ENCODE data around the gene MYO3B.

DNA sequence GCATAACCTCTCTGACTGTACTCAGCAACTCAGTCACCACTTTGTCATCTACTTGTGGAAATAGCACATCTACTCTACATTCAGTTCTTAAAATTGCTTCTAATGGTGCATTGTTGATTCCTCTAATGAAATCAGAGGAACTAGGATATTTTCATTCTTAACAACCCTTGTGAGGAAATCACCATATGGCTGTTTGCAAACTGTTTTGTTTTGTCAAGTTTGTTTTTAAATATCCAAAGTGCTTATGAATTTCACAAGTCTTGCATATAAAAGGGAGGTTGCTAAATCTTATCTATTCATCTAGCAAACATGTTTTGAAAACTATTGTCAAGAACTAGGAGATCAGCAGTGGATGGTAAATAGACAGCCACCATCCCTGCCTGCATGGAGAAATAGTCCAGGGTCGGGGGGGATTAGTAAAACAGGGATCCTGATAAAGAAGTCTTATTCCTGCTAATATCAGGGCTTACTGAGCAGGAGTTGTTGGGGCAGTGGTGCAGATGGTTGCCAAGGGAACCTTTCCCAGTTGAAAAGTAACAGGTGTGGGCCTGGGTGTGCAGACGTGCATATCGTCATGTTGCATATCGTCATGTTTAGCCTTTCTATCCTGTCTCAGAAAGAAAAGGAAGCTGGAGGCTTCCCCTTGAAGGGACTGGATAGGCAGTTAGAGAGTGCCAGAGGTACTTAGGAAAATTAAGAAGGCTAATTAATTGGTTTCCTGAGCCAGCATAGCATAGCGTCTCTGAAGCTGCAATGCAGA, 7.5 kb upstream of the MYO3B start:
- TF ChIP-seq CBFB (CRISPR knock-in tag; IDR thresholded peaks at IDR 0.05; ENCODE audit: low read depth) (no peak), FOXJ3 (CRISPR knock-in tag; IDR thresholded peaks at IDR 0.05; ENCODE audit: borderline replicate concordance) (no peak), ZNF232 (CRISPR knock-in tag; IDR thresholded peaks at IDR 0.05) (no peak), IRF2 (CRISPR knock-in tag; IDR thresholded peaks at IDR 0.05; ENCODE audit: borderline replicate concordance, low read depth) (no peak), JUN (CRISPR knock-in tag; IDR thresholded peaks at IDR 0.05) (no peak), TEAD4 (CRISPR knock-in tag; IDR thresholded peaks at IDR 0.05) (no peak)
- TF ChIP-seq, protein P1, sequence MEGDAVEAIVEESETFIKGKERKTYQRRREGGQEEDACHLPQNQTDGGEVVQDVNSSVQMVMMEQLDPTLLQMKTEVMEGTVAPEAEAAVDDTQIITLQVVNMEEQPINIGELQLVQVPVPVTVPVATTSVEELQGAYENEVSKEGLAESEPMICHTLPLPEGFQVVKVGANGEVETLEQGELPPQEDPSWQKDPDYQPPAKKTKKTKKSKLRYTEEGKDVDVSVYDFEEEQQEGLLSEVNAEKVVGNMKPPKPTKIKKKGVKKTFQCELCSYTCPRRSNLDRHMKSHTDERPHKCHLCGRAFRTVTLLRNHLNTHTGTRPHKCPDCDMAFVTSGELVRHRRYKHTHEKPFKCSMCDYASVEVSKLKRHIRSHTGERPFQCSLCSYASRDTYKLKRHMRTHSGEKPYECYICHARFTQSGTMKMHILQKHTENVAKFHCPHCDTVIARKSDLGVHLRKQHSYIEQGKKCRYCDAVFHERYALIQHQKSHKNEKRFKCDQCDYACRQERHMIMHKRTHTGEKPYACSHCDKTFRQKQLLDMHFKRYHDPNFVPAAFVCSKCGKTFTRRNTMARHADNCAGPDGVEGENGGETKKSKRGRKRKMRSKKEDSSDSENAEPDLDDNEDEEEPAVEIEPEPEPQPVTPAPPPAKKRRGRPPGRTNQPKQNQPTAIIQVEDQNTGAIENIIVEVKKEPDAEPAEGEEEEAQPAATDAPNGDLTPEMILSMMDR (IDR thresholded peaks at IDR 0.05): no peak
- TF ChIP-seq, protein P2, sequence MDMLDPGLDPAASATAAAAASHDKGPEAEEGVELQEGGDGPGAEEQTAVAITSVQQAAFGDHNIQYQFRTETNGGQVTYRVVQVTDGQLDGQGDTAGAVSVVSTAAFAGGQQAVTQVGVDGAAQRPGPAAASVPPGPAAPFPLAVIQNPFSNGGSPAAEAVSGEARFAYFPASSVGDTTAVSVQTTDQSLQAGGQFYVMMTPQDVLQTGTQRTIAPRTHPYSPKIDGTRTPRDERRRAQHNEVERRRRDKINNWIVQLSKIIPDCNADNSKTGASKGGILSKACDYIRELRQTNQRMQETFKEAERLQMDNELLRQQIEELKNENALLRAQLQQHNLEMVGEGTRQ (CRISPR knock-in tag; IDR thresholded peaks at IDR 0.05): no peak
- TF ChIP-seq, protein P3, sequence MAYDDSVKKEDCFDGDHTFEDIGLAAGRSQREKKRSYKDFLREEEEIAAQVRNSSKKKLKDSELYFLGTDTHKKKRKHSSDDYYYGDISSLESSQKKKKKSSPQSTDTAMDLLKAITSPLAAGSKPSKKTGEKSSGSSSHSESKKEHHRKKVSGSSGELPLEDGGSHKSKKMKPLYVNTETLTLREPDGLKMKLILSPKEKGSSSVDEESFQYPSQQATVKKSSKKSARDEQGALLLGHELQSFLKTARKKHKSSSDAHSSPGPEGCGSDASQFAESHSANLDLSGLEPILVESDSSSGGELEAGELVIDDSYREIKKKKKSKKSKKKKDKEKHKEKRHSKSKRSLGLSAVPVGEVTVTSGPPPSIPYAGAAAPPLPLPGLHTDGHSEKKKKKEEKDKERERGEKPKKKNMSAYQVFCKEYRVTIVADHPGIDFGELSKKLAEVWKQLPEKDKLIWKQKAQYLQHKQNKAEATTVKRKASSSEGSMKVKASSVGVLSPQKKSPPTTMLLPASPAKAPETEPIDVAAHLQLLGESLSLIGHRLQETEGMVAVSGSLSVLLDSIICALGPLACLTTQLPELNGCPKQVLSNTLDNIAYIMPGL (CRISPR knock-in tag; IDR thresholded peaks at IDR 0.05): no peak
- TF ChIP-seq, protein P4, sequence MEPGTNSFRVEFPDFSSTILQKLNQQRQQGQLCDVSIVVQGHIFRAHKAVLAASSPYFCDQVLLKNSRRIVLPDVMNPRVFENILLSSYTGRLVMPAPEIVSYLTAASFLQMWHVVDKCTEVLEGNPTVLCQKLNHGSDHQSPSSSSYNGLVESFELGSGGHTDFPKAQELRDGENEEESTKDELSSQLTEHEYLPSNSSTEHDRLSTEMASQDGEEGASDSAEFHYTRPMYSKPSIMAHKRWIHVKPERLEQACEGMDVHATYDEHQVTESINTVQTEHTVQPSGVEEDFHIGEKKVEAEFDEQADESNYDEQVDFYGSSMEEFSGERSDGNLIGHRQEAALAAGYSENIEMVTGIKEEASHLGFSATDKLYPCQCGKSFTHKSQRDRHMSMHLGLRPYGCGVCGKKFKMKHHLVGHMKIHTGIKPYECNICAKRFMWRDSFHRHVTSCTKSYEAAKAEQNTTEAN (CRISPR knock-in tag; IDR thresholded peaks at IDR 0.05): no peak
- TF ChIP-seq, protein P5, sequence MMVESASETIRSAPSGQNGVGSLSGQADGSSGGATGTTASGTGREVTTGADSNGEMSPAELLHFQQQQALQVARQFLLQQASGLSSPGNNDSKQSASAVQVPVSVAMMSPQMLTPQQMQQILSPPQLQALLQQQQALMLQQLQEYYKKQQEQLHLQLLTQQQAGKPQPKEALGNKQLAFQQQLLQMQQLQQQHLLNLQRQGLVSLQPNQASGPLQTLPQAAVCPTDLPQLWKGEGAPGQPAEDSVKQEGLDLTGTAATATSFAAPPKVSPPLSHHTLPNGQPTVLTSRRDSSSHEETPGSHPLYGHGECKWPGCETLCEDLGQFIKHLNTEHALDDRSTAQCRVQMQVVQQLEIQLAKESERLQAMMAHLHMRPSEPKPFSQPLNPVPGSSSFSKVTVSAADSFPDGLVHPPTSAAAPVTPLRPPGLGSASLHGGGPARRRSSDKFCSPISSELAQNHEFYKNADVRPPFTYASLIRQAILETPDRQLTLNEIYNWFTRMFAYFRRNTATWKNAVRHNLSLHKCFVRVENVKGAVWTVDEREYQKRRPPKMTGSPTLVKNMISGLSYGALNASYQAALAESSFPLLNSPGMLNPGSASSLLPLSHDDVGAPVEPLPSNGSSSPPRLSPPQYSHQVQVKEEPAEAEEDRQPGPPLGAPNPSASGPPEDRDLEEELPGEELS (CRISPR knock-in tag; IDR thresholded peaks at IDR 0.05): no peak

All from WTC11 (cell line).